Astrocyte (in vitro differentiated cells and primary cell): ENCODE data around the gene GYG2.
"Not testable (repeated sequence)": the region's sequence is repeated elsewhere in the genome, so short reads cannot be mapped to it uniquely, and the experiment has no call there.

ENCODE experiments used
- CTCF ChIP-seq: IDR thresholded peaks from 2 replicates; pipeline ENCODE4 v1.5.1; 2011; ENCODE audit warnings: low read depth, mild to moderate bottlenecking, inconsistent platforms, low read length, moderate library complexity; ENCODE audit not compliant: insufficient read depth
- EZH2 ChIP-seq: IDR thresholded peaks from 2 replicates; pipeline ENCODE4 v1.6.1; 2012; ENCODE audit warnings: mild to moderate bottlenecking, low read length, inconsistent platforms; ENCODE audit not compliant: insufficient read depth

GRCh38 chrX:2812161-2812907 is 16.4 kb upstream of the GYG2 start:
- peak; percentile 35 for TF ChIP-seq CTCF
- not testable (repeated sequence) for TF ChIP-seq EZH2
